GM18867 (cell line): Measurements from ENCODE around the gene PERCC1.

Source experiments
- ATAC-seq: cut with Tn5 transposase; IDR thresholded peaks from one replicate; pipeline ENCODE4 v1.9.1; 2021; ENCODE audit warnings: mild to moderate bottlenecking, moderate library complexity; ENCODE audit not compliant: unreplicated experiment

Gene PERCC1

DNA sequence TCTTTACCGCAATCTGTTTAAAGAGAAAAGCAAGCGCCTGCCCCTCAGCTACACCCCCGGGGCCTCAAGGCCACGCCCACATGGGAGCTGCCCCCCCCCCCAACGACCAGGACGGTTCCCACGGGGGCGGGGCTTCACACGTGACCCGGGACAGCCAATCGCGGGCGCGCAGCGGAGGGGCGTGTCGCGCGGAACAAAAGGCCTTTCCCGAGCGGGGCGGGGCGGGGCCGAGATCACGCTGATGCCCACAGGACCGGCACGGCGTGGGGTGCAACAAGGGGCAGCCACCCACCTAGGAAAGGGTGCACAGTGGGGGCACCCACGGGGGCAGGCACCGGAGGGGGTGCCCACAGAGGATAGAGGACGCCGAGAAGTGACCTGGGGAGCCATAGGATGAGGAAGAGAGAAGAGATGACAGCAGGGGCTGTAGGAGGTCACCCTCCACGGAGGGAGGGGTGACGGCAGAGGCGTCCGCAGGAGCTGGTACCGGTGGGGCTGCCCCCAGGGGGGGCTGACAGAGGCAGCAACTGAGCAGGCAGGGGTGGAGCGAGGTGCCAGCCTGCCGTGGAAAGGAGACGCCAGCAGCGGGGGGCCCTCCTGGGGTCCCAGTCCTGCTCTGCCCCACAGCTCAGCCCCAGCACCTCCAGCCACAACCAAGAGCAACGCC, 22.6 kb upstream of the PERCC1 start:
- ATAC-seq, result peak; percentile 70

DNA sequence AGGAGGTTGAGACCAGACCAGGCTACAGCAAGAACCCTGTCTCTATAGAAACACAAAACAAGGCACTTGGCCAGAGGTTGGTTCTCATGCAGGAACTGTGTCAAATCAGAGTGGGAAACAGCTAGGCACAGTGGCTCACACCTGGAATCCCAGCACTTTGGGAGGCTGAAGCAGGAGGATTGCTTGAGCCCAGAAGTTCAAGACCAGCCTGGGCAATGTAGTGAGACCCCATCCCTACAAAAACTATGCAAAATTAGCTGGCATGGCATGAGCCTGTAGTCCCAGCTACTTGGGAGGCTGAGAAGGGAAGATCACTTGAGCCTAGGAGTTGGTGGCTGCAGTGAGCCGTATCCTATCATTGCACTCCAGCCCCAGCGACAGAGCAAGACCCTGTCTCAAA, 18.0 kb upstream of the PERCC1 start:
- ATAC-seq, result no peak

DNA sequence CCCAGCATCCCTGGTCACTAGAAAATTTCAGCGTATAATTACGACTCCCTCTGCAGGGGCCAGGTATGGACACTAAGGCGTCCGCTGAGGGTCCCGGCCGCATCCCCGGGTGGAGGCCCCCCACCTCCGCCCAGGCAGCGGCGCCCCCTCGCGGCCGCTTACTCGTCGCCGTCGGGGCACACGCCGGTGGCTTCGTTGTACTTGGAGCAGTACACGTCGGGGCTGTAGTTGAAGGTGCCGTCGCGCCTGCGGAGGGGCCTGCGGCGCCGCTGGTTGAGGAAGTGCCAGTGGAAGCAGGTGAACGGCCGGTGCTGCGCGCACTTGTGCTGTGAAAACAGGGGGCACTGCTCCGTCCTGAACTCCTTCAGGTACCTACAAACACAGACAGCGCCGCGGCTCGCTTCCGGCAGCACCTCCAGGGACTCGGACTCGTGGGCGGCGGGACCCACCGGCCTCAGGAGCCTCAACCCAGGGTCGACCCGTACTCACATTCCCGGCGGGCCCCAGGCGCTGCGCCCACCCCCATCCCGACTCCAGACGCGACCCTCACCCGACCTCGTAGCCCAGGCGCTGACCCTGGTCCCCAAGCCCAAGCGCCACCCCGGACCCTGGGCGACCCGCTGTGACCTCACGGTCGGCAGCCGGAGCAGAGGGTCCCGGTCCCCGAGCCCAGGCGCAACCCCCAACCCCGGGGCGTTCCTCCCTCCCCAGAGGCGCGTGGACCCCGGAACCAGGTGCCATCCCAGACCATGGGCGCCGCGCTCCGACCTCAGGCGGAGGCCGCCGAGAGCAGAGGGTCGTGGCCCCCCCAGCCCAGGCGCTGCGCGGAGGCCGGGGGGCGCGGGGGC, 17.0 kb upstream of the PERCC1 start:
- ATAC-seq, result peak; percentile 31

DNA sequence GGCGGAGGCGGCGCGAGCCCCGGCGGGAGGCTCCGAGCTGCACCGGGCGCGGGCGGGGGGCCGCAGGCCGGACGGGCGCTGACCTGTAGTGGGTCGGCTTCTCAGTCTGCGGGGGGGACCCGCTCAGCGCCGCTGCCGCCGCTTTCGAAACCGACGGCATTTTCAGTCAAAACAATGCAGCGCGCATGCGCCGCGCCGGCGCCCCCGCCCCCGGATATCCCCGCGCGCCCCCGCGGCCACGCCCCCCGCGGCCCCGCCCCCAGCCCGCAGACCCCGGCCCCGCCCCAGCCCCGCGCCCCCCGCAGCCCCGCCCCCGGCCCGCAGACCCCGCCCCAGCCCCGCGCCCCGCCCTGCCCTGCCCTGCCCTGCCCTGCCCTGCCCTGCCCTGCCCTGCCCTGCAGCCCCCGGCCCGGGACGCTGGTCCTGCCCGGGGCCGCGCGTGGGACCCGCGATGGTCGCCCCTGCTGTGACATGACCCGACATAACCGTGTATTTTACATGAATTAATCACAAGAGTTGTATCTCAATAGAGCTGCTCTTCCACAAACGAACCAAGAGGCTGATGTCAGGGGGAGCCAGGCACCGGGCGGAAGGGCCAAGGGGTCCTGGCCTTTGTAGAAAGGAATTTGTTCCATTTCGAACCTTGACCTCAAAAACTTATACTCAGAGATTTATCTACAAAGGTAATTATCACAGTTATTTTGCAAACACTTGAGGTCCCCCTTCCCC, 16.2 kb upstream of the PERCC1 start, which contains the start of gene UNKL:
Gene UNKL (minus strand): TSS at position 173 of the 729 bp plus-strand sequence. CDS start 13 bp downstream, at position 160.
- ATAC-seq, result peak; percentile 46

DNA sequence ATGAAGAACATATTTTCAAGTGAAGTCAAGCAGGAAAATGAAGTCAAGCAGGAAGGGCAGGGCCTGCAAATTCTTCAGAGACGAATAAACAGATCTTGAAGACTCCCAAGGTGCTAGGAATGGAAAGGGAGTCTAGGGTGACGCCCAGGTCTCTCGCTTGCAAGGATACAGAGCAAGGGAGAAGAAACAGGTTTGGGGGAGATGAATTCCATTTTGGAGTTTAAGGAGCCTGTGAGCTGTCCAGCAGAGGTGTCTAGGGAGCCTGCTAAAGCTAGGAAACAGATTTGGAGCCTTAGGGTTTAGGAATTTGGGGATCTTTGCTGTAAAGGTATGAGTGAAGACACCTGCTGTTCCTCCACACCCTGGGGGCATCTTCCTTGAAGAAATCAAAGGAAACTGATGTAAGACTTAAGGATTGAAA, 14.3 kb upstream of the PERCC1 start:
- ATAC-seq, result no peak

DNA sequence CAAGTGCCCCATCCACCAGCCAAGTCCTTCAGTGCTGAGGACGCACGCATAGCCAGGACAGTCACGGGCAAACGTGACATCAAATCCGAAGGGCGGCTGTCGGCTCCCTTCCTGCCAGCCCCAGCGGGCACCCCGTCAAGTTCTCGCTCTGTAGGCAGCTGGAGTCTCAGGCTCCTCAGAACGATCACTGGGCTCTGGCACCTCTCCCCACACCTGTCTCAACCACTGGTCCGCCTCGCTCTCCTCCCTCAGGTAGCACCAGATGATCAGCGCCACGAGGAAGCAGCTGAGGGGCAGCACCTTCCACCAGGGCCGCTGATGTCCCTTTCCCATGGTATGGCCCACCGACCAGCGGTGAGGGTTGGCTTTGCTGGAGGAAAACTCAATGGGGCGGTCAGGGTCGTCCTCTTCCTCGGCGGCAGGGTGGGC, 10.8 kb upstream of the PERCC1 start:
- ATAC-seq, result peak; percentile 20

DNA sequence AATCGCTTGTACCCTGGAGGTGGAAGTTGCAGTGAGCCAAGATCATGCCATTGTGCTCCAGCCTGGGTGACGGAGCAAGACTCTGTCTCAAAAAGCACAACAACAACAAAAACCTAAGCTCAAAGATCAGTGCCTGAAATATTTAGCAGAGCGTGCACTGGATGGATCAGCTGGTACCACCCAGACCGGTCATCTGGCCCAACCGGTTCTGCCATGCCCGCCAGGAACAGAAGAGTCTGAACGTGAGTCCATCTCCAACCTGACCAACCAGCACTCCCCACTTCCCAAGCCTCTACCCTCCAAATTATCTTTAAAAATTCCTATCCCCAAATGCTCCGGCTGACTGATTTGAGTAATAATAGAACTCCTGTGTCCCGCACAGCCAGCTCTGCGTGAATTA, 8.8 kb upstream of the PERCC1 start:
- no peak for ATAC-seq

DNA sequence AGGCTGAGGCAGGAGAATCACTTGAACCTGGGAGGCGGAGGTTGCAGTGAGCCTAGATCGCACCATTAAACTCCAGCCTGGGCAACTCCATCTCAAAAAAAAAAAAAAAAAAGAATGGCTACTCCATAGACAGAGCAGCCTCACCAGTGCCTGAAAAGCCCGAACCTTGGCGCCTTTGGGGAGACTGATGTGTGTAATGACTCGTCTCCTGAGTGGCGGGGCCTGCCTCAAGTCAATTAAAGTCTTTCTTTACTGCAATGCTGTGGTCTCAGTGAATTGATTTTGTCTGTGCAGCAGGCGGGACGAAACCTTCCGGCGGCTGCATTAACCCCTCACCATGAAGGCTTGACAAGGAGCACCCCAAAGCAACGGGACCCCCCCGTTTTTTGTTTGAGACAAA, 6.8 kb upstream of the PERCC1 start:
- no peak for ATAC-seq

DNA sequence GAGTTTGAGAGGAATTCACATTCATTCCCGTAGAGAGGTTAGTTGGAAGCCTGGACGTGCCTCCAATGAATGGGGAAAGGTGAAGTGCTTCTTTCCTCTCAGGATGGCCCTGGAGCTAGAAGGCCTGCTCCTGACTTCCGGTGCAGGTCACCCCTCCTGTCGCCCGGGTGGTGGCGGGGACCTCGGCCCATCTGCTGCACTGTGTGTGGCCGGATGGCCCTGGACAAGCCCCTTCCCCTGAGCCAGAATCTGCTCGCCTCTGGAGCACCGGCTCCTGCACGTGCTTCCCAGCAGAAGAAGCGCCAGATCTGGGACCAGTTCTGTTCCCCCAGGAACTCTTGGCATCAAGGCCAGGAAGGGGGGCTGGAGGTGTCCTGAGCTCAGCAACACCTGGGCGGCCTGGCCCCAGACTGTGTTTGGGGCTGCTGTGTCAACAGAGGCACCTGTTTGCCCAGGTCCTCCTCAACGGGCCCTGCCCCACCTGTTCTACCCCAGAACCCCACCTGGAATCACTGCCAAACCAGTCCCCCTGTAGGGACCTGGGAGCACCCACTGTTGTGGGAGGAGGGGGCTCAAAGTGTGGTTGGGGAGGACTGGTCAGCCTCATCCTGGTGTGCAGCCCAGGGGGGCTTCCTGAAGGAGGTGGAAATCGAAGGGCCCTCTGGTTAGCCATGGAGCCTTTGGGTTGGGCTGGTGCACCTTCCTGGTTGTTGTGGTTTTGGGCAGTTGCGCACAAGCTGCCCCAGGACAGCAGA, 5.1 kb upstream of the PERCC1 start:
- ATAC-seq, result no peak

DNA sequence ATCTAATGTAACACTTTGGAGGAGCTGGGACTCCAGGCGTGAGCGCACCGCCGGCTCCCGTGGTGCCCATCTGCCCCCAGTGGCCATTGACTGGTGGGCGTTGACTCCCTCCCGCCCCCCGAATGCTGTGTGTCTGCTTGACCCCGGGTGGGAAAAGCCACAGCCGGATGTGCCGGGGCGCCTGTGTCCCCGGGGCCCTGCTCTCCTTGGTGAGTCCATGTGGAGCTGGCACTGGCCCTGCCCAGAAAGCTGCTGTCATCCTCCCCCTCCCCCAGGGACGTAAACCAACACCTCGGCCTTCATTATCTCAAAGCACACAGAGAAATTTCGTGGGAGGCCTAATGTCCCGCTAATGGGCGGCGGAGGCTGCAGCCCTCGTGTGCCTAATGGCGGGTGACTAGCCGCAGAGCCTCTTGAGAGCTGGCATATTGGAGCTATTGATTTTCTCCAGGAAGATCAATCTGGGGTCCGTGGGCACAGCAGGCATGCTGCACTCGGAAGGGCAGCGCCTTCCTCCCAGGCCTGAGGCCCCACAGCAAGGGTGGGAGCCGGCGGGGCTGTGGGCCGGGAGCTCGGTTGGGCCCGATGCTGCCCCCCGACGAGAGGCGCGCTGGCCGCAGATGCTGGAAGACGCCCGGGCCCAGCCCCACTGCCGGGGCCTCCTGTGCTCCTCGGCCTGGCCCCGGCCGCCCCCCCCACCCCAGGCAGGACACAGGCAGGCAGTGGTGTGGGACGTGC, 4.0 kb upstream of the PERCC1 start:
- no peak for ATAC-seq

DNA sequence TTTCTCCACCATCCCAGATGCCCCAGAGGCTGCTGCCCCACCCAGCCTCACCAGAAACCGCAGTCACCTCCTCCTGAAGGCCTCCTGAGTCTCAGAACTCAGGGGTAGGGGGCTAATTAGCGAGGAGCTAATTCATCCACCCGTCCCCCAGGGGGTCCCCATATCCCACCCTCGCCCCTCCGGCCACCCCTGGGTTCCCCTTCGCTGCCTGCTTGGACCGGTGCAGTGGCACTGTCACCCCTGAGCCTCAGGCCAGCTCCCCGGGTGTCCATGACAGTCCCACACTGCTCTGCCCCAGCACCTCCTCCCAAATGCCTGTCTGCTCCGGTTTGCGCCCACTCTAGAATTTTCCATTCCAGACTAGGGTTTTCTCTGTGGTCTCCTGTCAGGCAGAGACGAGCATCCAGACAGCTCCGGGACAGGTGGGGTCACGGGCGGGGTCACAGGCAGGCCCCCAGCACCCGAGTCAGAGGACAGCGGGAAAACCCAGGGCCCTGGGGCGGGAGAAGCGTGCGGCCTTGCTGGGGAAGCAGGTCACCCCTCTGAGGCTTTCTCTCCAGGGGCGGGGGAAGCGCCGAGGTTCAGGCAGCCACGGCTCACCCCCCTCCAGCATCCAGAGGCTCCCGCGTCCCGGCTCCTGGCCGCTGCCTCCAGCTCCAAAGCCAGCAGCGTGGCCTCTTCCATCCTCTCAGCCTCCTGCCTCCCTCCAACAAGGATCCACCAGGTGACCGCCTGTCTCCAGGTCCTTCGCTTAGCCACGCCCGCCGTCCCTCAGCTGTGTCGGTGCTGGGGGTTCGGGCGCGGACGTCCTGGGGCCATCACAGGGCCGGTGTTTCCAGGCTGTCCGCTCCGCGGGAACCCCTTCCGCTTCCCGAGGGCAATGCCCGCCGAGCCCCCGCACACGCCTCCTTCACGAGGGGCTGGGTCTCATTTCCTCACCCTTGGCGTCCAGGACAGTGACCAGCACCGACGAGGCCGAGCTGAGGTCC, 3.1 kb upstream of the PERCC1 start:
- ATAC-seq, result no peak

DNA sequence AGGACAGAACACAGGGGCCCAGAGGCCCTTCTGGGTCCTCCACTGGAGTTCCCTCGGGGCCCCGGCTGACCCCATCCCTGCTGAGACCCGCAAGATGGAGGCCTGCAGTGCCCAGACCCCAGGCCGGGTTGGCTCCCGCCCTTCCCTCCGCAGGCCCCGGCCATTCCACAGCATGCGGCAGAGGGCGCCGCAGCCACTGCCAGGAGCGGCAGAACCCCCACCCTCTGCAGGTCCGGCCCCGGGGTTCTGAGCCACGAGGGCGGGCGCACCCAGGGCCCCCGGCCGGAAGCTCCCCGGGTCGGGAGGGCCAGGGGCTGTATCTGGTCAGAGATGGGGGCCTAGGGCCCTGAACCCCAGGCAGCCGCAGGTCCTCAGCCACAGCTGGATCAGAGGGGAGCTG, 2.4 kb upstream of the PERCC1 start:
- no peak for ATAC-seq

DNA sequence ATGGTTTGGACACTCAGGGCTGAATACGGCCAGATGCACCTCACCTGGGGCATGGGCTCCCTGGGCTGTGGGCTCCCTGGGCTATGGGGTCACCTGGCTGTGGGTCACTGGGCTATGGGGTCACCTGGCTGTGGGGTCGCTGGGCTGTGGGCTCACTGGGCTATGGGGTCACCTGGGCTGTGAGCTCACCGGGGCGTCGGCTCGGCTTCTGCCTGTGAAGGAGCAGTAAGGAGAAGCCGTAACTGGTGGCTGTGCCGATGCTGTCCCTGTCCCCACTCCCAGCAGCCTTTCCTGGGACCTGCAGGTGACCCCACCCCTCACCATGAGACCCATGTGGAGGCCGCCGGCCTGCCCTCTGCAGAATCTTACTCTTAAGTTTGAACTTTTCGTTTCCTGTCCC, 1.9 kb upstream of the PERCC1 start:
- ATAC-seq, result no peak

DNA sequence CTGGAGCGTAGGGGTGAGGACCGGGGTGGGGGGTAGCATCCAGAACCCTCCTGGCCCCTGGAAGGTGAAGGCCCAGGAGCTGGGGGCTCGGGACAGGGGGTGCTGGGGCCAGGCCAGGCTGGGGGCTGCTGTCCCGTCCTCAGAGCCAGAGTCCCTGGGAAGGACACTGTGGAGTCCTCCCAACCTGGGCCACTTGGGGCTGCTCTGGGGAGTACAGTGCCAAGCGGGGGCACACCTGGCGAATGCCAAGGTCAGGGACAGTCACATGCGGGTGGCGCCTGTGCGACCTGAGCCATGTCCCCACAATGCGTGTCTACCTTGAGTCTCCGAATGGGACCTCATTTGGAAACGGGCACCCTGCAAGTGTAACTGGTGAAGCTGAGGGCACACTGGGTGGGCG, 1.2 kb upstream of the PERCC1 start:
- no peak for ATAC-seq

DNA sequence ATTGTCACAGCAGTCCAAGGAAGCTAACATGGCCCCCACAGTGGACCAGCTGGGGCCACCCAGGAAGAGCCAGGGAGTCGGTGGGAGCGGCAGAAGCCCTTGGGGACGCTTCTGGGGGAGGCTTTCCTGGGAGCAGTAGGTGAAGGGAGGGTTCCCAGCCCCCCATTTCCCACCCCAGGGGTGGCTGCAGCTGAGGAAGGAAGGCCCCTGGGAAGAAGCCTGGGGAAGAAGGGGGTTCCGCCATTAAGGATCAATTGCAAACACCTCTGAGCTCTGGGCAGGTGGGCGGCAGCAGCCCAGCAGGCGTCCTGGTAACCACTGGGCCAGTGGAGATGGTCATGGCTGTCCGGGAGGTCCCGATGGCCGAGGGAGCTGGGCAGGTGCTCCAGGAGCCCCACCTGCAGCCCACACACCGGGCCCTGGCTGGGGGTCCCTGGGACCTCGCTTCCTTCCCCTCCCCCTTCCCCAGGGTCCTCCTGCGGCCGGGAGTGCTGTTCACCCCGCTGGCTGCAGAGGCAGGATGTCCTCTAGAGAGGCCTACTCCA, 592 bp upstream of the PERCC1 start:
- ATAC-seq, result no peak

DNA sequence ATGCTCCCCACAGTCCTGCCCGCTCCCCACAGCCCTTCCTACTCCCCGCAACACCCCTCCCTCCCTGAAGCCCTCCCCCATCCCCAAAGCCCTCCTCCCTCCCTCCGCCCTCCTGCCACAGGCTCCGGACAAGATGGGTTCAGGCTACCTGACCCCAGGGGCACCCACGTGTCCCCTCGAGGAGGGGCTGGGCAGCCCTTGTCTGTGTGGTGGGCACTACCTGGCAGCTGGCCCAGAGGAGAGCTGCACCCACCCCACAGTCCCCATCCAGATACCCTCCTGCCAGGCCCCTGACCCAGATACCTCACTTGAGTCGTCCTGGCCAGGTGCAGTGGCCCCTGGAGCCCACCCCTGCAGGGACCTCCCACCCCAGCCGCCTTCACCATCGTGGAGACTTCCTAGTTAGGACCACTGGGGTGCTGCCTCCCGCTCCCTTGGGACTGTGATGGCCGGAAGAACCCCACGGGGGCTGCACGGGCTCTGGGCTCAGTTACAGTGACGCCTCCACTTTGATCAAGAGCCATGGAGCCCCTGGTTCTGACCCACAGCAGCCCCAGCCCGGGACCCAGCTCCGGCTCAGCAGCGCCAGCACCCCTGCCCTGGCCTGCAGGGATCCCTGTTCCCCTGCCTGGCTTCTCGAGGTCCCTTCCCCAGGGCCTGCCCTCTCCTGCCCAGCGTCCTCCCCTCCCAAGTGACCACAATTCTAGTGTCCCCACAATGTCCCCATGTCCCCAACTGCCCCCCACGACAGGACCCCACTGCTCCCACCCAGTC, 806 bp downstream of the PERCC1 start:
- ATAC-seq, result no peak

DNA sequence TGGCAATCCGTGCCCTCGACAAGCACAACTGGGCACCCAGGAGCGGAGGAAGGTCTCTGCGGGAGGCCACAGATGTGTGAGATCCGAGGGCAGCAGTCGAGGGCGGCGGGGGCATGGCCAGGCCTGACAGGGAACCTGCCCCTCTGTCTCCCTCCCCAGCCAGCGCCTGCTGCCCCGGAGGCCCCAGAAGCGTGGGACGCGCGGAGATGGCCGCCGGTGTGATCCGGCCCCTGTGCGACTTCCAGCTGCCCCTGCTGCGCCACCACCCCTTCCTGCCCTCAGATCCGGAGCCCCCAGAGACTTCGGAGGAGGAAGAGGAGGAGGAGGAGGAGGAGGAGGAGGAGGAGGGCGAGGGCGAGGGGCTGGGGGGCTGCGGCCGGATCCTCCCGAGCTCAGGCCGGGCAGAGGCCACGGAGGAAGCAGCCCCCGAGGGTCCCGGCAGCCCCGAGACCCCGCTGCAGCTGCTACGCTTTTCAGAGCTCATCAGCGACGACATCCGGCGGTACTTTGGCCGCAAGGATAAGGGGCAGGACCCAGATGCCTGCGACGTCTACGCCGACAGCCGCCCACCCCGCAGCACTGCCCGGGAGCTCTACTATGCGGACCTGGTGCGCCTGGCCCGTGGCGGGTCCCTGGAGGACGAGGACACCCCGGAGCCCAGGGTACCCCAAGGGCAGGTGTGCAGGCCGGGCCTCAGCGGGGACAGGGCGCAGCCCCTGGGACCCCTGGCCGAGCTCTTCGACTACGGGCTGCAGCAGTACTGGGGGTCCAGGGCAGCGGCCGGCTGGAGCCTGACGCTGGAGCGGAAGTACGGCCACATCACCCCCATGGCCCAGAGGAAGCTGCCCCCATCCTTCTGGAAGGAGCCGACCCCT, 1.7 kb downstream of the PERCC1 start:
- no peak for ATAC-seq
